Measurements from ENCODE around the gene STARD13.

Gene STARD13

GRCh38 chr13:33123066-33123859 lies 162.3 kb downstream of the STARD13 start:
- Histone ChIP-seq H3K9me3 (ENCODE audit: control insufficient read depth, low read length) (no peaks in the 10 kb centered on the region), H3K4me1 (ENCODE audit: control insufficient read depth, insufficient read depth, low read length) (no peaks in the 10 kb centered on the region), H3K27ac (ENCODE audit: insufficient read depth, low read depth, low read length, poor library complexity, severe bottlenecking) (no peak overlapping the region), H3K36me3 (ENCODE audit: control insufficient read depth, insufficient read depth, low read length) (no peaks in the 10 kb centered on the region), H3K27me3 (ENCODE audit: control insufficient read depth, insufficient read depth, low read length, poor library complexity, severe bottlenecking) (no peaks in the 10 kb centered on the region), H3K4me3 (ENCODE audit: insufficient read depth, low read depth, low read length) (no peak overlapping the region)
- WGBS, 2 experiments: 80 to 83% methylated on average over 7 of the region's 7 CpGs

GRCh38 chr13:33119856-33120543 lies 165.6 kb downstream of the STARD13 start:
- no peaks in the 10 kb centered on the region for H3K4me1 ChIP-seq (ENCODE audit: control insufficient read depth, insufficient read depth, low read length)
- no peaks in the 10 kb centered on the region for H3K27me3 ChIP-seq (ENCODE audit: control insufficient read depth, insufficient read depth, low read length, poor library complexity, severe bottlenecking)
- no peak overlapping the region for H3K4me3 ChIP-seq (ENCODE audit: insufficient read depth, low read depth, low read length)
- no peak overlapping the region for H3K27ac ChIP-seq (ENCODE audit: insufficient read depth, low read depth, low read length, poor library complexity, severe bottlenecking)
- 93 to 96% methylated on average over 9 to 10 of the region's 10 CpGs for WGBS, 2 experiments
- H3K9me3 ChIP-seq (ENCODE audit: control insufficient read depth, low read length): no peaks in the 10 kb centered on the region
- H3K36me3 ChIP-seq (ENCODE audit: control insufficient read depth, insufficient read depth, low read length): no peaks in the 10 kb centered on the region

- WGBS, 2 experiments: 87 to 91% methylated on average over 6 to 7 of the region's 7 CpGs
- no peaks in the 10 kb centered on the region for H3K36me3 ChIP-seq (ENCODE audit: control insufficient read depth, insufficient read depth, low read length)
- H3K27ac ChIP-seq (ENCODE audit: insufficient read depth, low read depth, low read length, poor library complexity, severe bottlenecking): no peak overlapping the region
These were observed 166.4 kb downstream of the STARD13 start for GRCh38 chr13:33119022-33119781.

GRCh38 chr13:33116321-33117010 lies 169.1 kb downstream of the STARD13 start:
- H3K9me3 ChIP-seq (ENCODE audit: control insufficient read depth, low read length): no peaks in the 10 kb centered on the region
- H3K27me3 ChIP-seq (ENCODE audit: control insufficient read depth, insufficient read depth, low read length, poor library complexity, severe bottlenecking): no peaks in the 10 kb centered on the region
- H3K4me1 ChIP-seq (ENCODE audit: control insufficient read depth, insufficient read depth, low read length): no peaks in the 10 kb centered on the region
- no peak overlapping the region for H3K27ac ChIP-seq (ENCODE audit: insufficient read depth, low read depth, low read length, poor library complexity, severe bottlenecking)
- WGBS, 2 experiments: 93 to 97% methylated on average over 2 of the region's 2 CpGs
- no peaks in the 10 kb centered on the region for H3K36me3 ChIP-seq (ENCODE audit: control insufficient read depth, insufficient read depth, low read length)
- no peak overlapping the region for H3K4me3 ChIP-seq (ENCODE audit: insufficient read depth, low read depth, low read length)

More at GRCh38 chr13:33119022-33119781, 166.4 kb downstream of the STARD13 start:
- Histone ChIP-seq H3K27me3 (ENCODE audit: control insufficient read depth, insufficient read depth, low read length, poor library complexity, severe bottlenecking) (no peaks in the 10 kb centered on the region), H3K4me3 (ENCODE audit: insufficient read depth, low read depth, low read length) (no peak overlapping the region), H3K4me1 (ENCODE audit: control insufficient read depth, insufficient read depth, low read length) (no peaks in the 10 kb centered on the region), H3K9me3 (ENCODE audit: control insufficient read depth, low read length) (no peaks in the 10 kb centered on the region)

- H3K4me3 ChIP-seq (ENCODE audit: insufficient read depth, low read depth, low read length): no peak overlapping the region
- H3K9me3 ChIP-seq (ENCODE audit: control insufficient read depth, low read length): no peaks in the 10 kb centered on the region
- H3K4me1 ChIP-seq (ENCODE audit: control insufficient read depth, insufficient read depth, low read length): no peaks in the 10 kb centered on the region
- no peaks in the 10 kb centered on the region for H3K36me3 ChIP-seq (ENCODE audit: control insufficient read depth, insufficient read depth, low read length)
- no peak overlapping the region for H3K27ac ChIP-seq (ENCODE audit: insufficient read depth, low read depth, low read length, poor library complexity, severe bottlenecking)
- 91 to 94% methylated on average over 2 of the region's 2 CpGs for WGBS, 2 experiments
- H3K27me3 ChIP-seq (ENCODE audit: control insufficient read depth, insufficient read depth, low read length, poor library complexity, severe bottlenecking): no peaks in the 10 kb centered on the region
These were observed 170.3 kb downstream of the STARD13 start for GRCh38 chr13:33115274-33115673.

GRCh38 chr13:33114146-33114545 lies 171.4 kb downstream of the STARD13 start:
- Histone ChIP-seq H3K4me1 (ENCODE audit: control insufficient read depth, insufficient read depth, low read length) (no peaks in the 10 kb centered on the region), H3K36me3 (ENCODE audit: control insufficient read depth, insufficient read depth, low read length) (no peaks in the 10 kb centered on the region), H3K4me3 (ENCODE audit: insufficient read depth, low read depth, low read length) (no peak overlapping the region), H3K9me3 (ENCODE audit: control insufficient read depth, low read length) (no peaks in the 10 kb centered on the region), H3K27ac (ENCODE audit: insufficient read depth, low read depth, low read length, poor library complexity, severe bottlenecking) (no peak overlapping the region), H3K27me3 (ENCODE audit: control insufficient read depth, insufficient read depth, low read length, poor library complexity, severe bottlenecking) (no peaks in the 10 kb centered on the region)
- 95 to 96% methylated on average over 5 of the region's 5 CpGs for WGBS, 2 experiments

- Histone ChIP-seq H3K4me1 (ENCODE audit: control insufficient read depth, insufficient read depth, low read length) (no peaks in the 10 kb centered on the region), H3K4me3 (ENCODE audit: insufficient read depth, low read depth, low read length) (no peak overlapping the region), H3K9me3 (ENCODE audit: control insufficient read depth, low read length) (no peaks in the 10 kb centered on the region), H3K36me3 (ENCODE audit: control insufficient read depth, insufficient read depth, low read length) (no peaks in the 10 kb centered on the region), H3K27ac (ENCODE audit: insufficient read depth, low read depth, low read length, poor library complexity, severe bottlenecking) (no peak overlapping the region), H3K27me3 (ENCODE audit: control insufficient read depth, insufficient read depth, low read length, poor library complexity, severe bottlenecking) (no peaks in the 10 kb centered on the region)
- WGBS, 2 experiments: 93 to 95% methylated on average over 12 of the region's 12 CpGs
These were observed 172.8 kb downstream of the STARD13 start for GRCh38 chr13:33112766-33113165.

GRCh38 chr13:33111414-33112110 lies 174.0 kb downstream of the STARD13 start:
- no peaks in the 10 kb centered on the region for H3K9me3 ChIP-seq (ENCODE audit: control insufficient read depth, low read length)
- H3K36me3 ChIP-seq (ENCODE audit: control insufficient read depth, insufficient read depth, low read length): no peaks in the 10 kb centered on the region
- H3K4me1 ChIP-seq (ENCODE audit: control insufficient read depth, insufficient read depth, low read length): no peaks in the 10 kb centered on the region
- no peak overlapping the region for H3K4me3 ChIP-seq (ENCODE audit: insufficient read depth, low read depth, low read length)
- 93 to 94% methylated on average over 9 of the region's 9 CpGs for WGBS, 2 experiments
- H3K27me3 ChIP-seq (ENCODE audit: control insufficient read depth, insufficient read depth, low read length, poor library complexity, severe bottlenecking): no peaks in the 10 kb centered on the region
- no peak overlapping the region for H3K27ac ChIP-seq (ENCODE audit: insufficient read depth, low read depth, low read length, poor library complexity, severe bottlenecking)

GRCh38 chr13:33110713-33111413 lies 174.7 kb downstream of the STARD13 start:
- Histone ChIP-seq H3K27me3 (ENCODE audit: control insufficient read depth, insufficient read depth, low read length, poor library complexity, severe bottlenecking) (no peaks in the 10 kb centered on the region), H3K4me3 (ENCODE audit: insufficient read depth, low read depth, low read length) (no peak overlapping the region), H3K27ac (ENCODE audit: insufficient read depth, low read depth, low read length, poor library complexity, severe bottlenecking) (no peak overlapping the region), H3K36me3 (ENCODE audit: control insufficient read depth, insufficient read depth, low read length) (no peaks in the 10 kb centered on the region), H3K9me3 (ENCODE audit: control insufficient read depth, low read length) (no peaks in the 10 kb centered on the region), H3K4me1 (ENCODE audit: control insufficient read depth, insufficient read depth, low read length) (no peaks in the 10 kb centered on the region)
- 93 to 94% methylated on average over 14 of the region's 14 CpGs for WGBS, 2 experiments
